GM12878 (cell line): ENCODE results near the gene OTOGL. TPM values are rescaled to one million over a fixed set of nuclear protein-coding genes. Genes with fewer than 3 reads are reported as not detected.
"Not testable (repeated sequence)": the region's sequence is repeated elsewhere in the genome, so short reads cannot be mapped to it uniquely, and the experiment has no call there.

Experiments
- ATAC-seq: fragments of 200-7000 bp; cut with Tn5 transposase; 3 replicates; pipeline ENCODE4 v1.9.1; 2020; ENCODE audit warnings: mild to moderate bottlenecking, moderate library complexity
- BruUV-seq: library from RNA; stranded (reverse); fragments of 400-500 nt; replicated peaks from 2 replicates; lab custom pipeline; 2021; lab: Mats Ljungman, UMichigan
- CTCF ChIA-PET: fragments of 300-600 bp; sonication (Branson Sonifier 250); formaldehyde crosslinking; extraction: SDS; loops from one replicate; lab custom pipeline; 2021; ENCODE audit warnings: inconsistent platforms; lab: Yijun Ruan, JAX
- POLR2A ChIA-PET: fragments of 350-600 bp; formaldehyde crosslinking; extraction: SDS; loops from one replicate; lab custom pipeline; 2021; ENCODE audit warnings: inconsistent platforms; lab: Charles Lee
- RAD21 ChIA-PET: fragments of 300-600 bp; sonication (Branson Sonifier 250); formaldehyde crosslinking; loops from one replicate; lab custom pipeline; 2023; ENCODE audit warnings: antibody characterized with exemption; ENCODE audit not compliant: unreplicated experiment; lab: Charles Lee
- SMC1A ChIA-PET: fragments of 300-600 bp; sonication (Branson Sonifier 250); formaldehyde crosslinking; loops from one replicate; lab custom pipeline; 2023; ENCODE audit not compliant: unreplicated experiment, uncharacterized antibody; lab: Charles Lee
- DNase-seq: peaks from one replicate; pipeline ENCODE4 v3.0.0-alpha.2; 2011; ENCODE audit warnings: low read depth, low spot score
- FAIRE-seq: peaks from 3 replicates; lab custom pipeline; 2011; peaks lifted over from hg19 to GRCh38; lab: Jason Lieb, UNC
- H2AFZ ChIP-seq: 2 replicates; pipeline ENCODE4 v1.6.0; 2011; ENCODE audit warnings: low read depth, low read length, control low read depth; ENCODE audit not compliant: control insufficient read depth
- H3K27ac ChIP-seq: 2 replicates; pipeline ENCODE4 v1.5.1; 2011; ENCODE audit warnings: control low read depth; ENCODE audit not compliant: control insufficient read depth, insufficient read depth
- H3K27me3 ChIP-seq, 2 experiments: replicated peaks in 1 of 2; 2 replicates each; pipeline versions ENCODE4 v1.6.0 to v1.6.1; 2011; ENCODE audit warnings: low read length in 1 of 2; ENCODE audit not compliant: control insufficient read depth in 2 of 2, insufficient read depth in 2 of 2
- H3K36me3 ChIP-seq, 2 experiments: 2 replicates each; pipeline ENCODE4 v1.5.1; 2011; ENCODE audit warnings: low read length in 1 of 2; ENCODE audit not compliant: control insufficient read depth in 2 of 2, insufficient read depth in 2 of 2
- H3K4me1 ChIP-seq: 2 replicates; pipeline ENCODE4 v1.6.1; 2011; ENCODE audit warnings: mild to moderate bottlenecking, low read length, moderate library complexity, mixed read lengths; ENCODE audit not compliant: control insufficient read depth, insufficient read depth
- H3K4me2 ChIP-seq: 2 replicates; pipeline ENCODE4 v1.6.0; 2011; ENCODE audit warnings: control low read depth; ENCODE audit not compliant: control insufficient read depth, insufficient read depth
- H3K4me3 ChIP-seq: fragments of 200-600 bp; sonication (generic); 2 replicates; pipeline ENCODE4 v1.5.1; 2016
- H3K79me2 ChIP-seq: 2 replicates; pipeline ENCODE4 v1.6.0; 2011; ENCODE audit warnings: low read length; ENCODE audit not compliant: control insufficient read depth, insufficient read depth
- H3K9ac ChIP-seq: 2 replicates; pipeline ENCODE4 v1.8.0; 2011; ENCODE audit warnings: low read length, control low read depth, mixed read lengths; ENCODE audit not compliant: control insufficient read depth, insufficient read depth
- H3K9me3 ChIP-seq: replicated peaks from 3 replicates; pipeline ENCODE4 v1.5.1; 2011; ENCODE audit warnings: mild to moderate bottlenecking, low read length; ENCODE audit not compliant: control insufficient read depth, insufficient read depth
- H4K20me1 ChIP-seq: 2 replicates; pipeline ENCODE4 v1.6.0; 2011; ENCODE audit not compliant: control insufficient read depth, insufficient read depth
- ATF3 ChIP-seq: IDR thresholded peaks from 2 replicates; pipeline ENCODE4 v1.6.1; 2011; ENCODE audit warnings: low read depth, mild to moderate bottlenecking, low read length, moderate library complexity, borderline replicate concordance; ENCODE audit errors: extremely low read depth
- POLR2AphosphoS2 ChIP-seq: IDR thresholded peaks from 2 replicates; pipeline ENCODE4 v1.6.1; 2011; ENCODE audit warnings: low read depth, mild to moderate bottlenecking, low read length, improper control_type of control experiment, moderate library complexity
- ZBED1 ChIP-seq: IDR thresholded peaks from 2 replicates; pipeline ENCODE4 v1.6.1; 2016; ENCODE audit warnings: borderline replicate concordance
- WGBS: methylation state at CpG from one replicate; pipeline ENCODE4 v1.1.6; 2016; ENCODE audit warnings: low lambda C conversion rate; ENCODE audit not compliant: insufficient replicate concordance, insufficient coverage; ENCODE audit errors: missing lambda C conversion rate; 5-methylcytosine and 5-hydroxymethylcytosine counted together
- in situ Hi-C: fragments of 300-500 bp; cut with MboI; formaldehyde crosslinking; loops from 9 replicates; pipeline ENCODE4 v1.14.3; 2018; ENCODE audit warnings: mixed read lengths
- intact Hi-C: fragments of 100-400 bp; cut with micrococcal nuclease; formaldehyde crosslinking; loops from one replicate; pipeline ENCODE4 v1.14.2; 2022; ENCODE audit not compliant: unreplicated experiment
- polyA plus RNA-seq, 11 experiments: library from polyadenylated mRNA; depleted of rRNA in 4 of 11; unstranded in 6 of 11; stranded (reverse) in 5 of 11; fragments of >200 nt; fragmentation: Nextera tagmentation in 4 of 11; fragmentation: Illumina TruSeq in 1 of 11; extraction: Ambion mirVana in 4 of 11; extraction: Trizol in 1 of 11; gene quantifications; 1 replicate in 1 of 11; 2 replicates in 10 of 11; pipeline versions ENCODE4 v1.2.1 to v1.2.3, GENCODE V29; 2011 to 2016; ENCODE audit warnings: inconsistent platforms in 2 of 11, missing spikeins in 2 of 11, low read depth in 1 of 11
- total RNA-seq, 4 experiments: library from RNA; depleted of rRNA in 3 of 4; stranded (reverse); fragments of >200 nt in 3 of 4; fragmentation: Illumina TruSeq in 1 of 4; extraction: Trizol in 1 of 4; gene quantifications; 2 replicates each; pipeline versions ENCODE4 v1.2.1 to v1.2.3, GENCODE V29; 2013 to 2021

The OTOGL gene
- total and polyA plus RNA-seq, 10 of the 15 experiments (the other 5 are each of a cell fraction or from before 2014, with no cell fraction given) = 0.04 to 3.7 (median 0.27) TPM

GRCh38 chr12:80143537-80143936, 44.2 kb downstream of the OTOGL start (continued):
- no peak for TF ChIP-seq POLR2AphosphoS2
- no peak for TF ChIP-seq ZBED1
- TF ChIP-seq ATF3 = no peak

GRCh38 chr12:80149547-80150313, 50.4 kb downstream of the OTOGL start:
- H3K27ac ChIP-seq, FAIRE-seq, H3K9ac ChIP-seq, RAD21 ChIA-PET, H3K79me2 ChIP-seq, H3K4me3 ChIP-seq, H2AFZ ChIP-seq, H3K36me3 ChIP-seq, POLR2A ChIA-PET, H3K4me2 ChIP-seq, DNase-seq, in situ Hi-C loops, H3K4me1 ChIP-seq, intact Hi-C loops, H3K27me3 ChIP-seq, H4K20me1 ChIP-seq, BruUV-seq, H3K9me3 ChIP-seq, ATAC-seq: not testable (repeated sequence)
- ChIA-PET CTCF (interaction anchor here (1.9 kb wide), 1 partner anchor 42 kb away, joined by 4 read pairs; no protein-coding TSS in a partner anchor), SMC1A (interaction anchor here (1.0 kb wide), 1 partner anchor 26 kb away, joined by 3 read pairs; no protein-coding TSS in a partner anchor)
- WGBS = 88% methylated on average over 15 of the region's 26 CpGs
